Lower leg skin (tissue), 4 donors: ENCODE measurements around the gene LAMP2. TPM values are rescaled to one million over a fixed set of nuclear protein-coding genes. Genes with fewer than 3 reads are reported as not detected.
"Not testable (repeated sequence)": the region's sequence is repeated elsewhere in the genome, so short reads cannot be mapped to it uniquely, and the experiment has no call there.

Source experiments
- DNase-seq, 2 donors: peaks; one replicate each; pipeline ENCODE4 v3.0.0-alpha.2; 2019; ENCODE audit warnings: low spot score in 2 of 2
- H3K4me3 ChIP-seq: fragments of 200-600 bp; sonication (generic); 2 replicates; pipeline ENCODE4 v1.5.1; 2017; ENCODE audit warnings: mild to moderate bottlenecking, low read depth; ENCODE audit not compliant: poor library complexity, severe bottlenecking
- CTCF ChIP-seq, 3 donors: fragments of 450-650 bp; IDR thresholded peaks; one replicate each; pipeline ENCODE4 v1.5.1; 2016; ENCODE audit warnings: antibody characterized with exemption in 3 of 3, mild to moderate bottlenecking in 3 of 3, moderate library complexity in 2 of 3
- POLR2A ChIP-seq, 2 donors: fragments of 450-650 bp; IDR thresholded peaks; one replicate each; pipeline ENCODE4 v1.6.1; 2016 to 2017; ENCODE audit warnings: antibody characterized with exemption in 2 of 2, mild to moderate bottlenecking in 1 of 2, moderate library complexity in 1 of 2
- WGBS, 2 donors: methylation state at CpG; one replicate each; pipeline ENCODE4 v1.1.5; 2018; 5-methylcytosine and 5-hydroxymethylcytosine counted together
- intact Hi-C: fragments of 100-400 bp; cut with DNase I; formaldehyde crosslinking; loops from one replicate; pipeline ENCODE4 v1.15.0; 2023; ENCODE audit warnings: low total_unique reads
- total RNA-seq, 4 donors: library from RNA; depleted of rRNA; stranded (reverse); fragments of >200 nt; gene quantifications; one replicate each; pipeline ENCODE4 v1.1.0, GENCODE V29; 2016

Gene LAMP2
- total RNA-seq, 4 donors from 2014 or later: 90.1 to 154 (median 120) TPM

- WGBS, 2 donors: 51 to 54% methylated on average over 4 of the region's 4 CpGs
- intact Hi-C loops: no loop called here
Measured at GRCh38 chrX:120499301-120500072, 30.4 kb upstream of the LAMP2 start.

GRCh38 chrX:120490119-120490518, 21.0 kb upstream of the LAMP2 start:
- H3K4me3 ChIP-seq, DNase-seq, intact Hi-C loops: not testable (repeated sequence)
- WGBS, 2 donors: 93 to 100% methylated on average over 2 of the region's 2 CpGs

More at GRCh38 chrX:120499301-120500072, 30.4 kb upstream of the LAMP2 start:
- no peak overlapping the region for H3K4me3 ChIP-seq
- TF ChIP-seq CTCF (IDR thresholded peaks at IDR 0.05): no peak
- TF ChIP-seq POLR2A (IDR thresholded peaks at IDR 0.05): no peak
- no peak for DNase-seq

- H3K4me3 ChIP-seq: no peak overlapping the region
- no peak for DNase-seq
- WGBS, 2 donors: 59 to 66% methylated on average over 9 of the region's 9 CpGs
- intact Hi-C loops: no loop called here
- no peak for TF ChIP-seq POLR2A (IDR thresholded peaks at IDR 0.05)
- no peak for TF ChIP-seq CTCF (IDR thresholded peaks at IDR 0.05)
Measured at GRCh38 chrX:120486786-120487185, 17.7 kb upstream of the LAMP2 start.

- DNase-seq: peak; percentile 67 to 90
- peak in 1 of 3 donors; percentile 18 for TF ChIP-seq CTCF (IDR thresholded peaks at IDR 0.05)
- no peak for TF ChIP-seq POLR2A (IDR thresholded peaks at IDR 0.05)
- intact Hi-C loops: no loop called here
- H3K4me3 ChIP-seq: peak overlapping the region; percentile 9
- WGBS, 2 donors: 1 to 26% methylated on average over 35 to 39 of the region's 39 CpGs
Measured at GRCh38 chrX:120485638-120486520, 16.8 kb upstream of the LAMP2 start.

- DNase-seq: no peak
- 55 to 62% methylated on average over 3 of the region's 3 CpGs for WGBS, 2 donors
- H3K4me3 ChIP-seq: no peak overlapping the region
- intact Hi-C loops: no loop called here
- TF ChIP-seq CTCF (IDR thresholded peaks at IDR 0.05) (no peak), POLR2A (IDR thresholded peaks at IDR 0.05) (no peak)
Measured at GRCh38 chrX:120485315-120485637, 16.2 kb upstream of the LAMP2 start.

- WGBS, 2 donors: 52 to 66% methylated on average over 3 of the region's 3 CpGs
- H3K4me3 ChIP-seq: no peak overlapping the region
- intact Hi-C loops: loop anchor here (10.0 kb wide), 1 partner anchor 103 kb away; no protein-coding TSS in a partner anchor
- no peak for DNase-seq
- TF ChIP-seq CTCF (IDR thresholded peaks at IDR 0.05): no peak
- no peak for TF ChIP-seq POLR2A (IDR thresholded peaks at IDR 0.05)
Measured at GRCh38 chrX:120477453-120477852, 8.4 kb upstream of the LAMP2 start.
